Neural progenitor cell (in vitro differentiated cells): ENCODE measurements around the gene NUP210. TPM values are rescaled to one million over a fixed set of nuclear protein-coding genes. Genes with fewer than 3 reads are reported as not detected.

Experiments used
- DNase-seq: peaks from one replicate; pipeline ENCODE4 v3.0.0-alpha.2; 2016; ENCODE audit warnings: low spot score
- H2AFZ ChIP-seq: fragments of 200-600 bp; sonication (generic); replicated peaks from 2 replicates; pipeline ENCODE4 v1.6.1; 2016; ENCODE audit warnings: antibody characterized with exemption
- H3F3A ChIP-seq: fragments of 200-600 bp; sonication (generic); 2 replicates; pipeline ENCODE4 v1.6.1; 2016; ENCODE audit warnings: antibody characterized with exemption, low read depth
- H3K27ac ChIP-seq: fragments of 200-600 bp; sonication (generic); 2 replicates; pipeline ENCODE4 v1.5.1; 2016; ENCODE audit warnings: mild to moderate bottlenecking
- H3K27me3 ChIP-seq: fragments of 200-600 bp; sonication (generic); 2 replicates; pipeline ENCODE4 v1.6.1; 2016; ENCODE audit warnings: mild to moderate bottlenecking, moderate library complexity
- H3K36me3 ChIP-seq: fragments of 200-600 bp; sonication (generic); 2 replicates; pipeline ENCODE4 v1.5.1; 2016
- H3K4me1 ChIP-seq: fragments of 200-600 bp; sonication (generic); 2 replicates; pipeline ENCODE4 v1.6.1; 2016; ENCODE audit warnings: mixed run types
- H3K4me2 ChIP-seq: fragments of 200-600 bp; sonication (generic); 2 replicates; pipeline ENCODE4 v1.6.1; 2016
- H3K4me3 ChIP-seq: fragments of 200-600 bp; sonication (generic); 2 replicates; pipeline ENCODE4 v1.5.1; 2016
- H3K79me2 ChIP-seq: fragments of 200-600 bp; sonication (generic); 2 replicates; pipeline ENCODE4 v1.6.1; 2016; ENCODE audit warnings: low read depth
- H3K9ac ChIP-seq: fragments of 200-600 bp; sonication (generic); 2 replicates; pipeline ENCODE4 v1.6.1; 2016
- H3K9me3 ChIP-seq: fragments of 200-600 bp; sonication (generic); 2 replicates; pipeline ENCODE4 v1.5.1; 2016; ENCODE audit warnings: low read depth
- H4K20me1 ChIP-seq: fragments of 200-600 bp; sonication (generic); 2 replicates; pipeline ENCODE4 v1.6.1; 2016; ENCODE audit warnings: low read depth
- H3K27ac Mint-ChIP-seq: 3 replicates; pipeline ENCODE4 v1.8.0; 2021; ENCODE audit warnings: mixed read lengths
- H3K27me3 Mint-ChIP-seq: 2 replicates; pipeline ENCODE4 v1.8.0; 2022; ENCODE audit warnings: low read depth, mild to moderate bottlenecking, inconsistent platforms, moderate library complexity, mixed read lengths; ENCODE audit not compliant: insufficient read depth
- H3K36me3 Mint-ChIP-seq: 3 replicates; pipeline ENCODE4 v1.8.0; 2021; ENCODE audit warnings: mixed read lengths
- H3K4me1 Mint-ChIP-seq: 3 replicates; pipeline ENCODE4 v1.8.0; 2021; ENCODE audit warnings: mixed read lengths
- H3K4me3 Mint-ChIP-seq: 3 replicates; pipeline ENCODE4 v1.8.0; 2021; ENCODE audit warnings: mild to moderate bottlenecking, moderate library complexity, mixed read lengths
- H3K9me3 Mint-ChIP-seq: 3 replicates; pipeline ENCODE4 v1.8.0; 2020; ENCODE audit warnings: mixed read lengths
- CTCF ChIP-seq: fragments of 200-600 bp; sonication (generic); IDR thresholded peaks from 2 replicates; pipeline ENCODE4 v1.5.1; 2017; ENCODE audit warnings: antibody characterized with exemption, mild to moderate bottlenecking
- EZH2 ChIP-seq: fragments of 200-600 bp; sonication (generic); IDR thresholded peaks from 2 replicates; pipeline ENCODE4 v1.6.1; 2017; ENCODE audit warnings: antibody characterized with exemption, mild to moderate bottlenecking, moderate library complexity
- EZH2phosphoT487 ChIP-seq: fragments of 200-600 bp; sonication (generic); IDR thresholded peaks from 2 replicates; pipeline ENCODE4 v1.6.1; 2017; ENCODE audit warnings: antibody characterized with exemption
- total RNA-seq: library from RNA; depleted of rRNA; stranded (reverse); fragments of >200 nt; gene quantifications from 2 replicates; pipeline ENCODE4 v1.2.3, GENCODE V29; 2015; ENCODE audit warnings: low replicate concordance

The NUP210 gene
- total RNA-seq, 1 donor from 2014 or later: 37.1 TPM

DNA sequence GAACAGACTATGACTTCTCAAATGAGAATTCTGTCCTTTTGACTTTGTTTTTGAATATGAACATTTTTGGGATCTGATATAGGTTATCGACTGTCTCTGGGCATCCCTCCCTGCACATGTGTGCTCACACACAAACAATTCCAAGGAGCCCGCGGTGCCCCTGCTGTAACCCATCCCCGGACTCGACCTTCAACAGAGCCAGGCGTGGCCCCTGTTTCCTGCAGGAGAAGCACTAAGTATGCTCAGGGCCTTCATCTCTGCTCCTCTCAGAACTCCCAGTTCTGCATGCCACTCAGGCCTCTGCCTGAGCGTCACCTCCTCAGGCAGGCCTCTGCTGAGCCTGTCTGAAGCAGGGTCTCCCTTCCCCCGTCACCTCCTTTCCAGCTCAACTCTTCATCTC is 57.6 kb downstream of the NUP210 start:
- peaks cover 22% of the 10 kb centered on the region for H3K36me3 Mint-ChIP-seq
- DNase-seq: no peak
- Histone ChIP-seq H3K9ac (no peak overlapping the region), H3K4me1 (no peaks in the 10 kb centered on the region), H3K4me2 (no peak overlapping the region), H3K9me3 (no peaks in the 10 kb centered on the region), H3K27ac (no peak overlapping the region), H4K20me1 (no peaks in the 10 kb centered on the region), H3K36me3 (no peaks in the 10 kb centered on the region), H3K4me3 (no peak overlapping the region), H3K27me3 (no peaks in the 10 kb centered on the region), H3K79me2 (no peaks in the 10 kb centered on the region), H3F3A (no peaks in the 10 kb centered on the region), H2AFZ (no peak overlapping the region)
- no peaks in the 10 kb centered on the region for H3K9me3 Mint-ChIP-seq
- no peak for TF ChIP-seq EZH2
- TF ChIP-seq EZH2phosphoT487: no peak
- no peak for TF ChIP-seq CTCF
- peaks cover 8% of the 10 kb centered on the region for H3K4me1 Mint-ChIP-seq
- no peak overlapping the region for H3K4me3 Mint-ChIP-seq
- peaks cover 2% of the 10 kb centered on the region for H3K27me3 Mint-ChIP-seq
- no peak overlapping the region for H3K27ac Mint-ChIP-seq

DNA sequence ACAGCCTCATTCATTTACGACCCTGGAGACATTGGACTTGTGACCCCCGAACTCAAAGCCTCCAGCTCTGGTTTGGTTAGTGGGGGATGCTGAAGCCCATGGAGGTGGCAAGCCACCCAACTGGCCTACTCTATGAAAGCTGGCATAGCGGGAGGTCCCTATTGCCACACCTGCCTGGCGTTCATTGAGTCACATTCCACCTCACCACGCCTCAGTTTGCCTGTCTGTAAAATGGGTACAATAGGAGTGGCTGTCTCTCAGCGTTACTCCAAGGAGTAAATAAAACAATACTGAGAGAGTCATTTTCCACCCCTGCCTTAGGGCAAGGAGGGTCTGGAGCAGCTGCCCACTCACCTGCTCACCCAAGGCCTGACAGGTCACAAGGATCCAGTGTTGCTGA is 60.2 kb downstream of the NUP210 start:
- Mint-ChIP-seq H3K4me1 (no peaks in the 10 kb centered on the region), H3K4me3 (no peak overlapping the region), H3K9me3 (no peaks in the 10 kb centered on the region), H3K36me3 (peaks cover 24% of the 10 kb centered on the region), H3K27ac (no peak overlapping the region), H3K27me3 (peaks cover 2% of the 10 kb centered on the region)
- Histone ChIP-seq H3K79me2 (no peaks in the 10 kb centered on the region), H3K9me3 (no peaks in the 10 kb centered on the region), H3K4me2 (no peak overlapping the region), H3K4me3 (no peak overlapping the region), H2AFZ (no peak overlapping the region), H3K4me1 (no peaks in the 10 kb centered on the region), H3K9ac (no peak overlapping the region), H3F3A (no peaks in the 10 kb centered on the region), H3K27ac (no peak overlapping the region), H3K27me3 (no peaks in the 10 kb centered on the region), H3K36me3 (no peaks in the 10 kb centered on the region), H4K20me1 (no peaks in the 10 kb centered on the region)
- no peak for TF ChIP-seq EZH2phosphoT487
- no peak for TF ChIP-seq CTCF
- no peak for TF ChIP-seq EZH2
- DNase-seq: no peak

DNA sequence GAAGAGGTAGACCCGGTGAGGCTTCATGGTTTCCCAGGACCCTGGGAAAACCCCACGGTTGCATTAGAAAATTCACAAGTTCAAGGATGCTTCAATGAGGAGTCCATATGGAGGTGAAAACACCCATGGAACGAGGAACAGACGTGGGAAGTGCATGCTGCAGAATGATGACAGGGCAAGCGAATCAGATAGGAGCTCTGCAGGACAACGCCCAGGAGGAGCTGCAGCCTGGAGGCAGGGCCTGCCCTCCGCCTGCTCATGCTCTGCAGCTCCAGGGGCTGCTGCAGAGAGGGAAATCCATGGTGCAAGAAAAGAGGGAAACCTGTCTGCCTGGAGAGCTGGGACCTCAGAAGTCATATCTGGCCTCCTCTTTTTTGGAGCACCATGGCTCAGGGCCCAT is 61.5 kb downstream of the NUP210 start:
- peaks cover 2% of the 10 kb centered on the region for H3K27me3 Mint-ChIP-seq
- H3K27ac Mint-ChIP-seq: no peak overlapping the region
- no peak for DNase-seq
- H3K79me2 ChIP-seq: no peaks in the 10 kb centered on the region
- H3K9me3 Mint-ChIP-seq: no peaks in the 10 kb centered on the region
- no peaks in the 10 kb centered on the region for H3K9me3 ChIP-seq
- no peaks in the 10 kb centered on the region for H3F3A ChIP-seq
- TF ChIP-seq EZH2: no peak
- peaks cover 23% of the 10 kb centered on the region for H3K36me3 Mint-ChIP-seq
- no peak overlapping the region for H3K4me2 ChIP-seq
- no peak overlapping the region for H2AFZ ChIP-seq
- H3K4me1 Mint-ChIP-seq: no peaks in the 10 kb centered on the region
- no peak overlapping the region for H3K27ac ChIP-seq
- no peak overlapping the region for H3K4me3 ChIP-seq
- H3K9ac ChIP-seq: no peak overlapping the region
- no peaks in the 10 kb centered on the region for H3K4me1 ChIP-seq
- no peaks in the 10 kb centered on the region for H3K27me3 ChIP-seq
- H3K4me3 Mint-ChIP-seq: no peak overlapping the region
- H3K36me3 ChIP-seq: no peaks in the 10 kb centered on the region
- H4K20me1 ChIP-seq: peaks cover 4% of the 10 kb centered on the region

DNA sequence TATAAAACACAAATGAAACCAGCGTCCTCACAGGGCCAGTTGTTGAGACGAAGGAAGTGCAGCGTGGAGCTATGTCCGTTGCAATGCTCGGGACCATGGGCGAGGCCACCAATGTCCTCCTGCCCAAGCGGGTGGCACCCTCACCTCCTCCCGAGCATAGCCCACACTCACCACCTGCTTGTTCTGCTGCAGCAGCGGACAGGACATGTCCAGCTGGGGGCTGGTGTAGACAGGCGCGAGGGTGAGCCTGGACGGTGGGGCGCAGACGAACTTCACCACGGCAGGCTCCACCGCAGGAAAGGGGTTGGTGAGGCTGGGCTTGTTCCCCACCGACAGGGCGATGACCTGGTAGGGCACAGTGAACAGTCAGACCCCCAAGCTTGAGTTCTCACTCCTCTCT is 62.1 kb downstream of the NUP210 start:
- no peak overlapping the region for H3K4me3 ChIP-seq
- no peak overlapping the region for H3K9ac ChIP-seq
- H3F3A ChIP-seq: no peaks in the 10 kb centered on the region
- H3K4me1 ChIP-seq: no peaks in the 10 kb centered on the region
- H3K27ac ChIP-seq: no peak overlapping the region
- no peaks in the 10 kb centered on the region for H3K4me1 Mint-ChIP-seq
- H3K79me2 ChIP-seq: no peaks in the 10 kb centered on the region
- peaks cover 2% of the 10 kb centered on the region for H3K27me3 Mint-ChIP-seq
- H2AFZ ChIP-seq: no peak overlapping the region
- H3K9me3 ChIP-seq: no peaks in the 10 kb centered on the region
- TF ChIP-seq EZH2: no peak
- no peak for TF ChIP-seq EZH2phosphoT487
- no peak for TF ChIP-seq CTCF
- no peak overlapping the region for H3K27ac Mint-ChIP-seq
- no peak for DNase-seq
- H3K9me3 Mint-ChIP-seq: no peaks in the 10 kb centered on the region
- H3K36me3 ChIP-seq: no peaks in the 10 kb centered on the region
- H3K27me3 ChIP-seq: no peaks in the 10 kb centered on the region
- no peak overlapping the region for H3K4me3 Mint-ChIP-seq
- H3K4me2 ChIP-seq: no peak overlapping the region
- peaks cover 19% of the 10 kb centered on the region for H3K36me3 Mint-ChIP-seq
- peaks cover 4% of the 10 kb centered on the region for H4K20me1 ChIP-seq
